ENCODE results near the gene VPS50. TPM values are rescaled to one million over a fixed set of nuclear protein-coding genes. Genes with fewer than 3 reads are reported as not detected.

VPS50 gene
- total RNA-seq, 1 donor from 2014 or later: 29.6 TPM

- Mint-ChIP-seq H3K9me3 (no peaks in the 10 kb centered on the region), H3K27me3 (ENCODE audit: low read depth) (peaks cover 73% of the 10 kb centered on the region), H3K27ac (no peak overlapping the region), H3K4me1 (no peaks in the 10 kb centered on the region), H3K36me3 (no peaks in the 10 kb centered on the region), H3K4me3 (no peak overlapping the region)
- DNase-seq (ENCODE audit: low spot score in 2 of 2, unreplicated experiment in 2 of 2): no peak
- no peak for TF ChIP-seq CTCF (IDR thresholded peaks at IDR 0.05; ENCODE audit: unreplicated experiment)
These were observed 35.8 kb upstream of the VPS50 start for GRCh38 chr7:93196336-93196735.

- TF ChIP-seq CTCF (IDR thresholded peaks at IDR 0.05; ENCODE audit: unreplicated experiment): no peak
- Mint-ChIP-seq H3K27ac (no peak overlapping the region), H3K27me3 (ENCODE audit: low read depth) (peaks cover 68% of the 10 kb centered on the region), H3K36me3 (no peaks in the 10 kb centered on the region), H3K4me1 (no peaks in the 10 kb centered on the region), H3K4me3 (no peak overlapping the region), H3K9me3 (no peaks in the 10 kb centered on the region)
- DNase-seq (ENCODE audit: low spot score in 2 of 2, unreplicated experiment in 2 of 2): no peak
These were observed 33.7 kb upstream of the VPS50 start for GRCh38 chr7:93198472-93198871.

GRCh38 chr7:93202594-93203250, 29.4 kb upstream of the VPS50 start:
- H3K4me3 Mint-ChIP-seq: no peak overlapping the region
- H3K27ac Mint-ChIP-seq: no peak overlapping the region
- H3K27me3 Mint-ChIP-seq (ENCODE audit: low read depth): peaks cover 79% of the 10 kb centered on the region
- no peaks in the 10 kb centered on the region for H3K36me3 Mint-ChIP-seq
- no peaks in the 10 kb centered on the region for H3K9me3 Mint-ChIP-seq
- TF ChIP-seq CTCF (IDR thresholded peaks at IDR 0.05; ENCODE audit: unreplicated experiment): no peak
- H3K4me1 Mint-ChIP-seq: no peaks in the 10 kb centered on the region
- DNase-seq (ENCODE audit: low spot score in 2 of 2, unreplicated experiment in 2 of 2): no peak

- Mint-ChIP-seq H3K4me3 (no peak overlapping the region), H3K4me1 (no peaks in the 10 kb centered on the region), H3K27ac (no peak overlapping the region), H3K36me3 (no peaks in the 10 kb centered on the region), H3K9me3 (no peaks in the 10 kb centered on the region), H3K27me3 (ENCODE audit: low read depth) (peaks cover 85% of the 10 kb centered on the region)
- DNase-seq (ENCODE audit: low spot score in 2 of 2, unreplicated experiment in 2 of 2): no peak
- TF ChIP-seq CTCF (IDR thresholded peaks at IDR 0.05; ENCODE audit: unreplicated experiment): no peak
These were observed 28.7 kb upstream of the VPS50 start for GRCh38 chr7:93203496-93203895.

- no peak overlapping the region for H3K27ac Mint-ChIP-seq
- H3K4me3 Mint-ChIP-seq: no peak overlapping the region
- no peaks in the 10 kb centered on the region for H3K9me3 Mint-ChIP-seq
- peaks cover 82% of the 10 kb centered on the region for H3K27me3 Mint-ChIP-seq (ENCODE audit: low read depth)
- no peak for TF ChIP-seq CTCF (IDR thresholded peaks at IDR 0.05; ENCODE audit: unreplicated experiment)
- no peaks in the 10 kb centered on the region for H3K36me3 Mint-ChIP-seq
- DNase-seq (ENCODE audit: low spot score in 2 of 2, unreplicated experiment in 2 of 2): no peak
- H3K4me1 Mint-ChIP-seq: no peaks in the 10 kb centered on the region
These were observed 27.1 kb upstream of the VPS50 start for GRCh38 chr7:93205046-93205445.

Measured in mesothelial cell of epicardium (in vitro differentiated cells).